IPS DF 19.7 (cell line): ENCODE data around the gene UGT1A7.
"Not testable (repeated sequence)": the region's sequence is repeated elsewhere in the genome, so short reads cannot be mapped to it uniquely, and the experiment has no call there.

Experiments
- DNase-seq: peaks from one replicate; pipeline ENCODE4 v3.0.0-alpha.2; 2013; ENCODE audit warnings: low read depth, low spot score

The UGT1A7 gene

DNA sequence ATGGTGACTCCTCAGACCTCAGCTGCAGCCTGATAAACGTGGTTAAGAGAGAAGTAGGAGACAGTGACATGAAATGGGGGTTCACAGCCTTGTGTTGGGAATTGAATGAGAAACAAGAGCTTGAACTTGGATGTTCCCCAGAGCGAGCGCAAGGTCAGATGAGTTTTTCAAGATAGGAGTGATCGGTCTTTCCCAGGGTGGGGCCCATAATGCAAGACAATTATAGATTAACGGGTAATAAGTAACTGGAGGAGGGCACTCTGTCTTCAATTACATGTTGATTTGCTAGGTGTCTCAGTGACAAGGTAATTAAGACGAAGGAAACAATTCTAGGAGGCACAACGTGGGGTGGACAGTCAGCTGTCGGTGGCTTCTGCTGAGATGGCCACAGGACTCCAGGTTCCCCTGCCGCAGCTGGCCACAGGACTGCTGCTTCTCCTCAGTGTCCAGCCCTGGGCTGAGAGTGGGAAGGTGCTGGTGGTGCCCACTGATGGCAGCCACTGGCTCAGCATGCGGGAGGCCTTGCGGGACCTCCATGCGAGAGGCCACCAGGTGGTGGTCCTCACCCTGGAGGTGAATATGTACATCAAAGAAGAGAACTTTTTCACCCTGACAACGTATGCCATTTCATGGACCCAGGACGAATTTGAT, 31.0 kb downstream of the UGT1A7 start, which contains the start of gene UGT1A5:
UGT1A5 (plus strand) TSS at position 297 of the 651 bp plus-strand sequence; CDS start at position 382, 85 bp downstream.
- DNase-seq = no peak

DNA sequence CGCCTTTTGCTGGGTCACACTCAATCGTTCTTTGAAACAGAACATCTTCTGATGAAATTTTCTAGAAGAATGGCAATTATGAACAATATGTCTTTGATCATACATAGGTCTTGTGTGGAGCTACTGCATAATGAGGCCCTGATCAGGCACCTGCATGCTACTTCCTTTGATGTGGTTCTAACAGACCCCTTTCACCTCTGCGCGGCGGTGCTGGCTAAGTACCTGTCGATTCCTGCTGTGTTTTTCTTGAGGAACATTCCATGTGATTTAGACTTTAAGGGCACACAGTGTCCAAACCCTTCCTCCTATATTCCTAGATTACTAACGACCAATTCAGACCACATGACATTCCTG, 31.5 kb downstream of the UGT1A7 start:
- DNase-seq = no peak

DNA sequence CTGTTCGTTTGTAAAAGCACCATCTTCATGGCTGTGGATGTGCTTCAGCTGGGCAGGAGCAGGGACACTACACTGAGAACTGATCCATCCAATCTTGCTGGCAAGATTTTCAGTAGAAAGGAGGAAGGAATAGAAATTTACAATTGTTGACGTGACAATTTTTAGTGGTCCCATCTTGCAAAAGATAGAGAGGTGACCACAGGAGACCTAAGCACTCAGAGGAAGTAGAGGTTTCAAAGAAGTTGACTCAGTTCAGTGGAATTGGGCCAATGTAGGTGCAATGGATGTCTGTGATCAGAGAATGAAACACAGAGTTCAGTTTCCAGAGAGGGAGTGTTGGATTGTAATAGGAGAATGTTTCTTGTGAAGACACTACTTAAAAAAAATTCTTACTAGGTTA, 32.4 kb downstream of the UGT1A7 start:
- DNase-seq = no peak

DNA sequence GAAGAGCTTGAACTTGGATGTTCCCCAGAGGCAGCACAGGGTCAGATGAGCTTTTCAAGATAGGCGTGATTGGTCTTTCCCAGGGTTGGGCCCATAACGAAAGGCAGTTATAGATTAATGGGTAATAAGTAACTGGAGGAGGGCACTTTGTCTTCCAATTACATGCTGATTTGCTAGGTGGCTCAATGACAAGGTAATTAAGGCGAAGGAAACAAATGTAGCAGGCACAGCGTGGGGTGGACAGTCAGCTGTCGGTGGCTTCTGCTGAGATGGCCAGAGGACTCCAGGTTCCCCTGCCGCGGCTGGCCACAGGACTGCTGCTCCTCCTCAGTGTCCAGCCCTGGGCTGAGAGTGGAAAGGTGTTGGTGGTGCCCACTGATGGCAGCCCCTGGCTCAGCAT, 36.9 kb downstream of the UGT1A7 start, which contains the start of gene UGT1A4:
UGT1A4 (plus strand) TSS at position 185 of the 400 bp plus-strand sequence; CDS start at position 270, 85 bp downstream.
- no peak for DNase-seq

- no peak for DNase-seq
Measured at GRCh38 chr2:233728723-233729301, 47.1 kb downstream of the UGT1A7 start, which contains the start of gene UGT1A3. Gene UGT1A3 (plus strand): TSS chr2:233729042. CDS start chr2:233729127, 85 bp downstream.

DNA sequence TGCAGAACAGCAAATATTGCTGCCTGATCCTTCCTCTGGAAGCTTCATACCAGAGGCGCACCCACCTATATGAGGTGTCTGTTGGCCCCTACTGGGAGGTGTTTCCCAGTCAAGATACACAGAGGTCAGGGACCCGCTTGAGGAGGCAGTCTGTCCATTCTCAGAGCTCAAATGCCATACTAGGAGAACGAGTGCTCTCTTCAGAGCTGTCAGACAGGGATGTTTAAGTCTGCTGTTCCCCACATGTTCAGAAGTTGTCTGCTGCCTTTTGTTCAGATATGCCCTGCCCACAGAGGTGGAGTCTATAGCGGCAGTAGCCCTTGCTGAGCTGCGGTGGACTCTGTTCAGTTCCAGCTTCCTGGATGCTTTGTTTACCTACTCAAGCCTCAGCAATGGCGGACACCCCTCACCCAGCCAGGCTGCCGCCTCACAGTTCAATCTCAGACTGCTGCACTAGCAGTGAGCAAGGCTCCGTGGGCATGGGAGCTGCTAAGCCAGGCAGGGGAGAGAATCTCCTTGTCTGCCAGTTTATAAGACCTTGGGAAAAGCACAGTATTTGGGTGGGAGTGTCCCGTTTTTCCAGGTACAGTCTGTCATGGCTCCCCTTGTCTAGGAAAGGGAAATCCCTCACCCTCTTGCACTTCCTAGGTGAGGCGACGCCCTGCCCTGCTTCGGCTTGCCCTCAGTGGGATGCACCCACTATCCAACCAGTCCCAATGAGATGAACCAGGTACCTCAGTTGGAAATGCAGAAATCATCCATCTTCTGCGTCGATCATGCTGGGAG, 55.4 kb downstream of the UGT1A7 start:
- not testable (repeated sequence) for DNase-seq

DNA sequence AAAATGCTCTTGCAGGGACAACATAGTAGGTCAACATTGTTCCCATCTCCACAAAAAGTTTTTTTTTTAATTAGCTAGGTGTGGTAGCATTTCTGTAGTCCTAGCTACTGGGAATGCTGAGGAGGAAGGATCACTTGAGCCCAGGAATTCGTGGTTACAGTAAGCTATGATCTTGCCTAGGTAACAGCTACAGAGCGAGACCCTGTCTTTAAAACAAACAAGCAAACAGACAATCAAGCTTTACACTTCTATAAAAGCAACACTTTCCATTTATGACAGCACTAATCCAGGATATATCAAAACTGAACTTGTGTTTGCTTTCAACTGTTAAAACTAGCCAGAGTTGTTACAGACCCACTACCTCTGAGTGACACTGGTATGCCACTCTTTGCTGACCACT, 59.2 kb downstream of the UGT1A7 start:
- no peak for DNase-seq

DNA sequence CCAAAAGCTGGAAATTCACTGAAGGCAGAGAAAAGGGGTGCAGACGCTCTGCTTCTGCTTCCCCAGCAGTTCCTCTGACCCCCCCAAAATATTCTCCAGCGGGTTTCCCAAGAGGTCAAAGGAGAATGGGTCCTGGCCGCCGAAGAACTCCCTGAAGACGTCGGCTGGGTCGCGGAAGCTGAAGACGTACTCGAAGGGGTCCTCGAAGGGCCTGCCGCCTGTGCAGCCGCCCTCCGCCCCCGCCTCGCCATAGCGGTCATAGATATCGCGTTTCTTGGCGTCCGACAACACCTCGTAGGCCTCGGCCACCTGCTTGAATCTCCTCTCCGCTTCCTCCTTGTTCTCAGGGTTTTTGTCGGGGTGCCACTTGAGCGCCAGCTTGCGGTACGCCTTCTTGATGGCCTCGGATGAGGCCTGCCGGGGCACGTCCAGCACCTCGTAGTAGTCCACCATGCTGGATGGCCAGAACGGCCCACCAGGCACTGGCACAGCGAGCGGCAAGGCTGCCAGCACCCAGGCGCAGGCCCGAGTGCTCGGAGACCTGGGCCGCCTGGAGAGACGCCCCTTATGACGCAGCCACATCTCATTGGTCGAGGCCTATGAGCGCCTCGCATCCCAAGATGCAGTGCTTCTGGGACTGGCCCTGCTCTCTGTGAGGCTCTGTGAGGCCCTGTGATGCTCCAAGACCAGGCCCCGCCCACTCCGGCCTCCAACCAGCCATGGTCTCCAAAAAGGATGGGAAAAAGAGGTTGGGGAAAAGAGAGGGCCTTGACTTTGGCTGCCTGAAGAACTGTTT, 62.0 kb downstream of the UGT1A7 start:
- DNase-seq = no peak

DNA sequence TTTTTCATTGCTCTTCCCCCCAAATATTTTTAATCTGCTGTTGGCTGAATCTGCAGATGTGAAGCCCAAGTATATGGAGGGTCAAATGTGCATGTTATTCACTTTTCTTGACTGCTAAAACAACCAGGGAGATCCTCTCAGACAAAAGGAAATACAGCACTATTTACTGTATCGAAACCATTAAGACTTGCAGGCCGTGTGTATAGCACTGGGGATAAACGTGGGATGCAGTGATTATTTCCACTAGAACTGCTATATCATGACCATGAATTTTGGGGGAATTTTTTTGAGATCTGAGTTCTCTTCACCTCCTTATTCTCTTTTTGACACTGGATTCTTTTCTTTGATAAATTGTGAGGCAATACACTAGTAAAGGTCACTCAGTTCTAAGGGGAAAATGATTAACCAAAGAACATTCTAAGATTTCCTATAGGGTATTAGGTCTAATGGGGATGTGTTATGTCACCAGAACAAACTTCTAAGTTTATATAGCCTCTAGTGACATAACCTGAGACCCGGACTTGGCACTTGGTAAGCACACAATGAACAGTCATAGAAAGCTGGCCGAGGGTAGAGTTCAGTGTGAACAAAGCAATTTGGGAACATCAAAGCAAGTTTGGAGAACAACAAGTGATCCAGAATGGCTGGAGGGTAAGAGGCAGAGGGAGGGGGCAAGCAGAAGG, 63.5 kb downstream of the UGT1A7 start:
- no peak for DNase-seq

GRCh38 chr2:233745838-233746237, 64.1 kb downstream of the UGT1A7 start:
- DNase-seq = not testable (repeated sequence)

GRCh38 chr2:233746475-233747282, 65.0 kb downstream of the UGT1A7 start:
- DNase-seq = no peak

DNA sequence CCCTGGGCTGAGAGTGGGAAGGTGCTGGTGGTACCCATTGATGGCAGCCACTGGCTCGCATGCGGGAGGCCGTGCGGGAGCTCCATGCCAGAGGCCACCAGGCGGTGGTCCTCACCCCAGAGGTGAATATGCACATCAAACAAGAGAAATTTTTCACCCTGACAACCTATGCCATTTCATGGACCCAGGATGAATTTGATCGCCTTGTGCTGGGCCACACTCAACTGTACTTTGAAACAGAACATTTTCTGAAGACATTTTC, 65.5 kb downstream of the UGT1A7 start:
- DNase-seq = no peak

- DNase-seq = not testable (repeated sequence)
Measured at GRCh38 chr2:233750689-233751088, 69.0 kb downstream of the UGT1A7 start.

DNA sequence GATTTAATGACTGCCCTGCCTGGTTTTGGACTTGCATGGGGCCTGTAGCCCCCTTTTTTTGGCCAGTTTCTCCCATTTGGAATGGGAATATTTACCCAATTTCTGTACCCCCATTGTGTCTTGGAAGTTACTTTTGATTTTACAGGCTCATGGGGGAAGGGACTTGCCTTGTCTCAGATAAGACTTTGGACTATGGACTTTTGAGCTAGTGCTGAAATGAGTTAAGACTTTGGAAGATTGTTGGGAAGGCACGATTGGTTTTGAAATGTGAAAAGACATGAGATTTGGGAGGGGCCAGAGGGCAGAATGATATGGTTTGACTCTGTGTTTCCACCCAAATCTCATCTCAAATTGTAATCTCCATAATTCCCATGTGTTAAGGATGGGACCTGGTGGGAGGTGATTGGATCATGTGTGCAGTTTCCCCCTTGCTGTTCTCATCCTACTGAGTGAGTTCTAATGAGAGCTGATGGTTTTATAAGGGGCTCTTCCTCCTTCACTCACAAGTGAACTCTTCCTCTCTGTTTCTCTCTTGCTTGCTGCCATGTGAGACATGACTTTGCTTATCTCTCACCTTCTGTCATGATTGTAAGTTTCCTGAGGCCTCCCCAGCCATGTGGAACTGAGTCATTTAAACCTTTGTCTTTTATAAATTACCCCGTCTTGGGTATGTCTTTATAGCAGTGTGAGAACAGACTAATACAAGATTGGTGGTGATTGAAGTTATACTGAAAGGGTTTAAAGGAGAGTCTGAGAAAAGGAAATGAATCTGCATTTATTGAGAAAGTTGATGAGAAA, 69.7 kb downstream of the UGT1A7 start:
- not testable (repeated sequence) for DNase-seq

DNA sequence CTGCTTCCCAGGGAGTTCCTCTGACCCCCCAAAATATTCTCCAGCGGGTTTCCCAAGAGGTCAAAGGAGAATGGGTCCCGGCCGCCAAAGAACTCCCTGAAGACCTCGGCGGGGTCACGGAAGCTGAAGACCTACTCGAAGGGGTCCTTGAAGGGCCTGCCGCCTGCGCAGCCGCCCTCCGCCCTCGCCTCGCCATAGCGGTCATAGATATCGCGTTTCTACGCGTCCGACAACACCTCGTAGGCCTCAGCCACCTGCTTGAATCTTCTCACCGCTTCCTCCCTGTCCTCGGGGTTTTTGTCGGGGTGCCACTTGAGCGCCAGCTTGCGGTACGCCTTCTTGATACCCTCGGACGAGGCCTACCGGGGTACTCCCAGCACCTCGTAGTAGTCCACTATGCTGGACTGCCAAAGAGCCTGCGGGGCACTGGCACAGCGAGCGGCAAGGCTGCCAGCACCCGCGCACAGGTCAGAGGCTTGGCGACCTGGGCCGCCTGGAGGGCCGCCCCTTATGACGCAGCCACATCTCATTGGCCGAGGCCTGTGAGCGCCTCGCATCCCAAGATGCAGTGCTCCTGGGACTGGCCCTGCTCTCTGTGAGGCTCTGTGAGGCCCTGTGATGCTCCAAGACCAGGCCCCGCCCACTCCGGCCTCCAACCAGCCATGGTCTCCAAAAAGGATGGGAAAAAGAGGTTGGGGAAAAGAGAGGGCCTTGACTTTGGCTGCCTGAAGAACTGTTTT, 73.3 kb downstream of the UGT1A7 start:
- DNase-seq = no peak

GRCh38 chr2:233756429-233757081, 74.9 kb downstream of the UGT1A7 start:
- no peak for DNase-seq

DNA sequence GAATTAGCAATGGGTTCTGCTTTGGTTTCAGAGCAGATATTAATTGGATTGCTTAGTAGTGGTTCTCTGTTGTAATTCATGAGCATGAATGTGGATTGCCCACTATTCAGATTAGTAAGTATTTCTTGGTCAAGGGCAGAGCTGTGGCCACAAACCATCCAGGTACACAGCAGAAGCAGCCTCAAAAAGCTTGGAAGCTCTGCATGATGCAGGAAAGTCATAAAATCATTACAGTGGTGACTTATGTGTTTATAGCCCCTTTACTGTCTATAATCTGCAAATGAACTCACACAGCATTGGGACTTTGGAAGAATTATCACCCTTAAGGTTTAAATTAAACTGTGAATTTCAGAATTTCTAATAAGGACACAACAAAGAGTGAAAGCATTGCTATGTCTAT, 76.4 kb downstream of the UGT1A7 start:
- DNase-seq = no peak

- DNase-seq = no peak
Measured at GRCh38 chr2:233758849-233759248, 77.1 kb downstream of the UGT1A7 start.

- no peak for DNase-seq
Measured at GRCh38 chr2:233760043-233760442, 78.3 kb downstream of the UGT1A7 start, which contains the start of gene UGT1A1. Gene UGT1A1 (plus strand): TSS chr2:233760270. CDS start chr2:233760288, 18 bp downstream.
